A673 (cell line): ENCODE results near the gene LRRC4B. TPM values are rescaled to one million over a fixed set of nuclear protein-coding genes. Genes with fewer than 3 reads are reported as not detected.

Source experiments
- BruUV-seq: library from RNA; stranded (reverse); fragments of 400-500 nt; replicated peaks from 2 replicates; lab custom pipeline; 2021; lab: Mats Ljungman, UMichigan
- CTCF ChIA-PET: fragments of 300-600 bp; sonication (Branson Sonifier 250); formaldehyde crosslinking; loops from one replicate; lab custom pipeline; 2022; ENCODE audit warnings: antibody characterized with exemption; lab: Charles Lee
- POLR2A ChIA-PET: fragments of 300-600 bp; sonication (Branson Sonifier 250); formaldehyde crosslinking; loops from one replicate; lab custom pipeline; 2022; ENCODE audit warnings: antibody characterized with exemption; ENCODE audit not compliant: low non-redundant PET; lab: Charles Lee
- DNase-seq: peaks from one replicate; pipeline ENCODE4 v3.0.0-alpha.2; 2015; ENCODE audit warnings: low spot score
- H3K27ac ChIP-seq: fragments of 200-600 bp; sonication (generic); 2 replicates; pipeline ENCODE4 v1.5.1; 2016; ENCODE audit warnings: mixed run types, low read depth, mild to moderate bottlenecking, mixed read lengths, antibody characterized with exemption, low read length; ENCODE audit not compliant: poor library complexity, severe bottlenecking
- H3K27me3 ChIP-seq: fragments of 200-600 bp; sonication (generic); replicated peaks from 2 replicates; pipeline ENCODE4 v1.6.1; 2017; ENCODE audit warnings: mixed run types, low read depth, mild to moderate bottlenecking, mixed read lengths, antibody characterized with exemption, low read length; ENCODE audit not compliant: insufficient read depth, poor library complexity
- H3K36me3 ChIP-seq: fragments of 200-600 bp; sonication (generic); 2 replicates; pipeline ENCODE4 v1.6.1; 2016; ENCODE audit warnings: mixed run types, mild to moderate bottlenecking, mixed read lengths, antibody characterized with exemption, low read length; ENCODE audit not compliant: insufficient read depth, poor library complexity, severe bottlenecking
- H3K4me1 ChIP-seq: fragments of 200-600 bp; sonication (generic); 2 replicates; pipeline ENCODE4 v1.6.1; 2017; ENCODE audit warnings: mixed run types, mild to moderate bottlenecking, mixed read lengths, antibody characterized with exemption, low read length; ENCODE audit not compliant: insufficient read depth, poor library complexity, severe bottlenecking
- H3K4me3 ChIP-seq: fragments of 200-600 bp; sonication (generic); 2 replicates; pipeline ENCODE4 v1.5.1; 2016; ENCODE audit warnings: low read depth, mixed run types, mild to moderate bottlenecking, mixed read lengths, low read length; ENCODE audit not compliant: poor library complexity, severe bottlenecking
- H3K9me3 ChIP-seq: fragments of 200-600 bp; sonication (generic); 2 replicates; pipeline ENCODE4 v1.6.1; 2016; ENCODE audit warnings: mixed run types, low read depth, mild to moderate bottlenecking, mixed read lengths, antibody characterized with exemption, low read length; ENCODE audit not compliant: poor library complexity, severe bottlenecking
- CTCF ChIP-seq: fragments of 300-800, 200-600 bp; sonication (generic); conservative IDR thresholded peaks from 2 replicates; pipeline ENCODE4 v1.5.1; 2017; ENCODE audit warnings: low read depth, mild to moderate bottlenecking, antibody characterized with exemption, low read length, moderate library complexity, mixed read lengths
- EZH2 ChIP-seq: fragments of 200-600 bp; sonication (generic); IDR thresholded peaks from 2 replicates; pipeline ENCODE4 v1.6.1; 2017; ENCODE audit warnings: borderline replicate concordance, low read depth, mild to moderate bottlenecking, mixed read lengths, antibody characterized with exemption, low read length; ENCODE audit not compliant: poor library complexity, severe bottlenecking
- intact Hi-C: fragments of 100-400 bp; cut with micrococcal nuclease; formaldehyde crosslinking; loops from one replicate; pipeline ENCODE4 v1.10.0; 2022; ENCODE audit not compliant: unreplicated experiment
- total RNA-seq: library from RNA; stranded (reverse); gene quantifications from 2 replicates; pipeline ENCODE4 v1.2.3, GENCODE V29; 2021

The LRRC4B gene
- total RNA-seq, 1 experiment from 2014 or later, result 23.1 TPM

GRCh38 chr19:50490411-50490811 lies 77.8 kb downstream of the LRRC4B start:
- intact Hi-C loops, result no loop called here
- peaks cover 67% of the 10 kb centered on the region for H3K27me3 ChIP-seq
- POLR2A ChIA-PET, result no interaction called here

GRCh38 chr19:50489461-50490011 lies 78.7 kb downstream of the LRRC4B start:
- TF ChIP-seq CTCF (no peak), EZH2 (no peak)
- no peaks in the 10 kb centered on the region for H3K4me1 ChIP-seq
- CTCF ChIA-PET, result no interaction called here
- POLR2A ChIA-PET, result no interaction called here
- H3K27ac ChIP-seq, result no peak overlapping the region
- intact Hi-C loops, result no loop called here
- DNase-seq, result no peak
- H3K36me3 ChIP-seq, result no peaks in the 10 kb centered on the region
- peaks cover 59% of the 10 kb centered on the region for H3K27me3 ChIP-seq
- no TSS peak for BruUV-seq
- no peak overlapping the region for H3K4me3 ChIP-seq
- peaks cover 8% of the 10 kb centered on the region for H3K9me3 ChIP-seq

More at GRCh38 chr19:50490411-50490811, 77.8 kb downstream of the LRRC4B start:
- DNase-seq, result no peak
- no TSS peak for BruUV-seq
- CTCF ChIA-PET, result no interaction called here
- Histone ChIP-seq H3K4me1 (no peaks in the 10 kb centered on the region), H3K9me3 (peaks cover 8% of the 10 kb centered on the region), H3K27ac (no peak overlapping the region), H3K36me3 (no peaks in the 10 kb centered on the region), H3K4me3 (no peak overlapping the region)
- TF ChIP-seq CTCF (no peak), EZH2 (no peak)

- Histone ChIP-seq H3K36me3 (no peaks in the 10 kb centered on the region), H3K4me3 (no peak overlapping the region), H3K9me3 (peaks cover 8% of the 10 kb centered on the region), H3K27me3 (peaks cover 52% of the 10 kb centered on the region), H3K4me1 (no peaks in the 10 kb centered on the region), H3K27ac (no peak overlapping the region)
- intact Hi-C loops, result no loop called here
- TF ChIP-seq CTCF (no peak), EZH2 (no peak)
- DNase-seq, result no peak
- BruUV-seq, result no TSS peak
- CTCF ChIA-PET, result interaction anchor here (0.7 kb wide), 1 partner anchor 211 kb away, joined by 3 read pairs; no protein-coding TSS in a partner anchor
- POLR2A ChIA-PET, result no interaction called here
Measured at GRCh38 chr19:50488389-50489194, 79.6 kb downstream of the LRRC4B start.
